GM12891 (cell line): ENCODE results near the gene ERGIC1.

Experiments
- PAX5 ChIP-seq: IDR thresholded peaks from 2 replicates; pipeline ENCODE4 v1.6.1; 2011; ENCODE audit warnings: low read length, moderate library complexity, mild to moderate bottlenecking; ENCODE audit not compliant: insufficient read depth, severe bottlenecking
- POLR2A ChIP-seq: IDR thresholded peaks from 2 replicates; pipeline ENCODE4 v1.6.1; 2011; ENCODE audit warnings: low read depth, low read length, control low read depth
- POLR2AphosphoS5 ChIP-seq: IDR thresholded peaks from 2 replicates; pipeline ENCODE4 v1.6.1; 2011; ENCODE audit warnings: low read depth, low read length, control low read depth
- POU2F2 ChIP-seq: IDR thresholded peaks from 2 replicates; pipeline ENCODE4 v1.6.1; 2011; ENCODE audit warnings: low read depth, mild to moderate bottlenecking, control low read depth, low read length, moderate library complexity
- SPI1 ChIP-seq: IDR thresholded peaks from 2 replicates; pipeline ENCODE4 v1.6.1; 2011; ENCODE audit warnings: low read depth, low read length, control low read depth
- TAF1 ChIP-seq: IDR thresholded peaks from 2 replicates; pipeline ENCODE4 v1.6.1; 2011; ENCODE audit warnings: low read depth, low read length, control low read depth

DNA sequence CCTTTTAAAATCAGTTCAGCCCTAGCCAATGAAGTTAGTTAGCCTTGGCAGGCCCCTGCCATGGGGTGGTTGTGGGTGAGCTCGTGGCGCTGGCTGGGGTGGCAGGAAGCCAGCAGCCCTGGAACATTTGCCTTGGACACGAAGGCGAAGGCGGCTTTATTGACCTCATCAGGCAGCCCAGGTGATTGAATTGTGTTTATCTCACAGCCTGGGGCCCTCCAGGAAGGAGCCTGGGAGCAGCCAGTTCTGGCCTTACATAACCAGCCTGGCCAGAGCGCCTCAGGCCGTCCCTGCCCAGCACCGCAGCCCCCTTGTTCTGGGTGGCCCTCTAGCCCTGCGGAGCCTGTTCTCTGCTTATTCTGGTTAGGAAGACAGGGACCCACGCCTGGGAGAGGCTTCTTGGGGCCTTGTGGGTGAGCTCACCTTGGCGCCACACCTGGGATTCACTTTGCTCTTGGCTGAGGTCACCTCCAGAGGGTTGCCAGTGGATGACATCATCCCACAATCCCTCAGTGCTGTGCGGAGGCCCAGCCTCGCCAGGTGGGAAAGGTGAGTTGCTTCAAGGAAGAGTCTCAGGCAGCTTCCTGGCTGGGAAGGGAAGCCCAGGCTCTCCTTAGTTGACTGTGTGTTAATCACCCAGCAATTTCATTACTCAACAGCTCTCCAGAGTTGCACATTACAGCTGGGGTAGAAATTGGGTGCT, 70.7 kb downstream of the ERGIC1 start:
- no peak for TF ChIP-seq POLR2A
- no peak for TF ChIP-seq POLR2AphosphoS5
- TF ChIP-seq TAF1, result no peak
- no peak for TF ChIP-seq POU2F2
- TF ChIP-seq SPI1, result no peak
- TF ChIP-seq PAX5, result no peak
